GM23338 (cell line): Measurements from ENCODE around the gene RXFP1. TPM values are rescaled to one million over a fixed set of nuclear protein-coding genes. Genes with fewer than 3 reads are reported as not detected.

Source experiments
- ATAC-seq: fragments of 200-7000 bp; cut with Tn5 transposase; 3 replicates; pipeline ENCODE4 v1.9.1; 2020
- DNase-seq: peaks from one replicate; pipeline ENCODE4 v3.0.0-alpha.2; 2015; ENCODE audit warnings: low spot score
- H2AFZ ChIP-seq: fragments of 200-600 bp; sonication (generic); 2 replicates; pipeline ENCODE4 v1.8.0; 2016; ENCODE audit warnings: antibody characterized with exemption, mild to moderate bottlenecking, moderate library complexity
- H3F3A ChIP-seq: fragments of 200-600 bp; sonication (generic); replicated peaks from 2 replicates; pipeline ENCODE4 v1.8.0; 2017; ENCODE audit warnings: antibody characterized with exemption, mixed run types, low read depth
- H3K27ac ChIP-seq: fragments of 200-600 bp; sonication (generic); 2 replicates; pipeline ENCODE4 v1.6.1; 2016; ENCODE audit warnings: low read depth
- H3K27me3 ChIP-seq: fragments of 200-600 bp; sonication (generic); 2 replicates; pipeline ENCODE4 v1.8.0; 2016; ENCODE audit warnings: mild to moderate bottlenecking, mixed run types, moderate library complexity; ENCODE audit not compliant: insufficient read depth
- H3K36me3 ChIP-seq: fragments of 200-600 bp; sonication (generic); 2 replicates; pipeline ENCODE4 v1.8.0; 2016; ENCODE audit warnings: mild to moderate bottlenecking; ENCODE audit not compliant: insufficient read depth
- H3K4me1 ChIP-seq: fragments of 200-600 bp; sonication (generic); 2 replicates; pipeline ENCODE4 v1.8.0; 2016; ENCODE audit warnings: mild to moderate bottlenecking, moderate library complexity; ENCODE audit not compliant: insufficient read depth
- H3K4me2 ChIP-seq: fragments of 200-600 bp; sonication (generic); 2 replicates; pipeline ENCODE4 v1.7.1; 2017; ENCODE audit warnings: mixed run types
- H3K4me3 ChIP-seq: fragments of 200-600 bp; sonication (generic); 2 replicates; pipeline ENCODE4 v1.6.1; 2016; ENCODE audit warnings: mixed run types
- H3K79me2 ChIP-seq: fragments of 200-600 bp; sonication (generic); replicated peaks from 2 replicates; pipeline ENCODE4 v1.8.0; 2017; ENCODE audit warnings: mild to moderate bottlenecking; ENCODE audit not compliant: insufficient read depth
- H3K9me2 ChIP-seq: fragments of 200-600 bp; sonication (generic); 2 replicates; pipeline ENCODE4 v1.8.0; 2017; ENCODE audit not compliant: insufficient read depth
- H4K20me1 ChIP-seq: fragments of 200-600 bp; sonication (generic); replicated peaks from 2 replicates; pipeline ENCODE4 v1.8.0; 2017; ENCODE audit warnings: mild to moderate bottlenecking; ENCODE audit not compliant: insufficient read depth
- H3K27ac Mint-ChIP-seq: 2 replicates; pipeline ENCODE4 v1.8.0; 2020; ENCODE audit warnings: inconsistent platforms, mild to moderate bottlenecking, moderate library complexity, mixed read lengths
- H3K27me3 Mint-ChIP-seq: 3 replicates; pipeline ENCODE4 v1.8.0; 2022; ENCODE audit warnings: low read depth, mild to moderate bottlenecking, moderate library complexity, mixed read lengths, inconsistent platforms; ENCODE audit not compliant: insufficient read depth, poor library complexity
- H3K36me3 Mint-ChIP-seq: 3 replicates; pipeline ENCODE4 v1.8.0; 2021; ENCODE audit warnings: low read depth, mild to moderate bottlenecking, inconsistent platforms, moderate library complexity, mixed read lengths
- H3K4me1 Mint-ChIP-seq: 3 replicates; pipeline ENCODE4 v1.8.0; 2020; ENCODE audit warnings: mild to moderate bottlenecking, inconsistent platforms, mixed read lengths
- H3K4me3 Mint-ChIP-seq: 3 replicates; pipeline ENCODE4 v1.8.0; 2021; ENCODE audit warnings: moderate library complexity, mild to moderate bottlenecking, inconsistent platforms, mixed read lengths
- H3K9me3 Mint-ChIP-seq: 3 replicates; pipeline ENCODE4 v1.8.0; 2020; ENCODE audit warnings: moderate library complexity, mild to moderate bottlenecking, inconsistent platforms, mixed read lengths
- CREB1 ChIP-seq: fragments of 250-450 bp; sonication (Bioruptor Pico); IDR thresholded peaks from 2 replicates; pipeline ENCODE4 v1.5.0; 2020; ENCODE audit warnings: low read depth, mild to moderate bottlenecking, moderate library complexity
- ETS1 ChIP-seq: IDR thresholded peaks from 2 replicates; pipeline ENCODE4 v1.6.1; 2016; ENCODE audit warnings: antibody characterized with exemption
- EZH2 ChIP-seq: fragments of 200-600 bp; sonication (generic); IDR thresholded peaks from one replicate; pipeline ENCODE4 v1.8.0; 2017; ENCODE audit warnings: antibody characterized with exemption, mild to moderate bottlenecking, low read depth; ENCODE audit not compliant: unreplicated experiment
- STAT1 ChIP-seq: IDR thresholded peaks from one replicate; pipeline ENCODE4 v1.6.1; 2016; ENCODE audit warnings: antibody characterized with exemption; ENCODE audit not compliant: unreplicated experiment
- ZNF331 ChIP-seq: fragments of 250-450 bp; sonication (Bioruptor Pico); IDR thresholded peaks from 2 replicates; pipeline ENCODE4 v1.5.0; 2020; ENCODE audit warnings: low read depth, mild to moderate bottlenecking, moderate library complexity
- ZNF462 ChIP-seq: fragments of 250-450 bp; sonication (Bioruptor Pico); IDR thresholded peaks from 2 replicates; pipeline ENCODE4 v1.5.0; 2020; ENCODE audit warnings: mild to moderate bottlenecking, moderate library complexity
- polyA plus RNA-seq: library from polyadenylated mRNA; unstranded; fragments of >200 nt; fragmentation: Nextera tagmentation; extraction: Ambion mirVana; gene quantifications from 2 replicates; pipeline ENCODE4 v1.2.1, GENCODE V29; 2016
- total RNA-seq: library from RNA; depleted of rRNA; stranded (reverse); fragments of >200 nt; shearing (Covaris generic); gene quantifications from 2 replicates; pipeline ENCODE4 v1.2.3, GENCODE V29; 2014
- TF ChIP-seq, protein P1 (sequence below), 2 experiments: fragments of 200-600 bp in 1 of 2; sonication (generic) in 1 of 2; conservative IDR thresholded peaks; 2 replicates each; pipeline versions ENCODE4 v1.5.1 to v1.6.1; 2016 to 2017; ENCODE audit warnings: antibody characterized with exemption in 2 of 2, low read depth in 2 of 2, mild to moderate bottlenecking in 2 of 2, moderate library complexity in 1 of 2

Gene RXFP1
- total and polyA plus RNA-seq, 2 experiments from 2014 or later = 0.63 TPM; not detected in 1

GRCh38 chr4:158492391-158492790 is 29.3 kb upstream of the RXFP1 start:
- no peak for DNase-seq
- H3K4me3 Mint-ChIP-seq = no peak overlapping the region

DNA sequence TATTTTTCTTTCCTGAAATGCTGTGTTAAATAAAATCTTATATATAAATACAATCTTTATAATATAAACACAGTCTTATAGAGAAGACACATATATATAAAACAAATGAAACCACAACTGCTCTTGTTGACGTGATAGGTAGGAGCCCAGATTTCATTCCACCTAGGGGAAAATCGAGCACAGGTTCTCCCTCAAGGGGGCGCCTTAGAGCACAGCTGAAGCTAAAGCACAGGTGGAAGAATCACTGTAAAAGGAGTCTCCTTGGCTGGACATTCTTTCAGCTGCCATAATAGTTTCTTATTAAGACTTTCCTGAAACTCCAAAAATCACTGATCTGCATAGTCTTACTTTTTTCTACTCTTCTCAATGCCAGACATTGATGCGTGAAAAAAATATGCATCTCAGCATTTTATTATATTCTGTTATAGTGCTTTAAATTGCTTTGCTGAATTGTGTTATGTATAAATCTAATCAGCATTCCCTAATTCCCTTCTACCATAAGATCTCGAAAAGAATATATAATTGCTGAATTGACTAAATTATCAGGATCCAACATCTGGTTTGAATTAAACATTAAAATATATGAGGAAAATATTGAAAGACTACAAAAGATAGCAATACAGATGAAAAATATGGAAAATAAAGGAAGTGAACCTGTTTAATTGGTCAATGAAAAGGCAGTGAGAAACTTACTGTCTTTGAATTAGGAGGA is 25.5 kb upstream of the RXFP1 start:
- TF ChIP-seq ETS1 (no peak), ZNF462 (CRISPR knock-in tag) (no peak), ZNF331 (CRISPR knock-in tag) (no peak), STAT1 (no peak)
- TF ChIP-seq, protein P1, sequence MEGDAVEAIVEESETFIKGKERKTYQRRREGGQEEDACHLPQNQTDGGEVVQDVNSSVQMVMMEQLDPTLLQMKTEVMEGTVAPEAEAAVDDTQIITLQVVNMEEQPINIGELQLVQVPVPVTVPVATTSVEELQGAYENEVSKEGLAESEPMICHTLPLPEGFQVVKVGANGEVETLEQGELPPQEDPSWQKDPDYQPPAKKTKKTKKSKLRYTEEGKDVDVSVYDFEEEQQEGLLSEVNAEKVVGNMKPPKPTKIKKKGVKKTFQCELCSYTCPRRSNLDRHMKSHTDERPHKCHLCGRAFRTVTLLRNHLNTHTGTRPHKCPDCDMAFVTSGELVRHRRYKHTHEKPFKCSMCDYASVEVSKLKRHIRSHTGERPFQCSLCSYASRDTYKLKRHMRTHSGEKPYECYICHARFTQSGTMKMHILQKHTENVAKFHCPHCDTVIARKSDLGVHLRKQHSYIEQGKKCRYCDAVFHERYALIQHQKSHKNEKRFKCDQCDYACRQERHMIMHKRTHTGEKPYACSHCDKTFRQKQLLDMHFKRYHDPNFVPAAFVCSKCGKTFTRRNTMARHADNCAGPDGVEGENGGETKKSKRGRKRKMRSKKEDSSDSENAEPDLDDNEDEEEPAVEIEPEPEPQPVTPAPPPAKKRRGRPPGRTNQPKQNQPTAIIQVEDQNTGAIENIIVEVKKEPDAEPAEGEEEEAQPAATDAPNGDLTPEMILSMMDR (conservative IDR thresholded peaks at IDR 0.05; ENCODE audit: low read depth in 2 of 2) = peak; percentile 90 to 92
- Histone ChIP-seq H3K4me1 (no peaks in the 10 kb centered on the region), H3K27ac (no peak overlapping the region), H2AFZ (no peak overlapping the region), H3K9me2 (no peaks in the 10 kb centered on the region), H3F3A (no peaks in the 10 kb centered on the region), H3K4me3 (no peak overlapping the region), H4K20me1 (no peaks in the 10 kb centered on the region), H3K4me2 (no peak overlapping the region), H3K36me3 (no peaks in the 10 kb centered on the region), H3K79me2 (no peaks in the 10 kb centered on the region), H3K27me3 (no peaks in the 10 kb centered on the region)
- H3K27ac Mint-ChIP-seq = no peak overlapping the region
- peak; percentile 89 for DNase-seq
- no peaks in the 10 kb centered on the region for H3K4me1 Mint-ChIP-seq
- H3K4me3 Mint-ChIP-seq = no peak overlapping the region
- no peaks in the 10 kb centered on the region for H3K36me3 Mint-ChIP-seq
- peak; percentile 80 for ATAC-seq
- no peaks in the 10 kb centered on the region for H3K27me3 Mint-ChIP-seq
- H3K9me3 Mint-ChIP-seq = peaks cover 3% of the 10 kb centered on the region; the same call in 2 of the 3 replicates

More at GRCh38 chr4:158492391-158492790, 29.3 kb upstream of the RXFP1 start:
- peaks cover 11% of the 10 kb centered on the region; the same call in 2 of the 3 replicates for H3K9me3 Mint-ChIP-seq
- no peak overlapping the region; the same call in 1 of the 2 replicates for H2AFZ ChIP-seq
- H3K27ac Mint-ChIP-seq = no peak overlapping the region
- H3K79me2 ChIP-seq = no peaks in the 10 kb centered on the region
- H4K20me1 ChIP-seq = no peaks in the 10 kb centered on the region
- H3K27me3 ChIP-seq = no peaks in the 10 kb centered on the region
- H3K4me2 ChIP-seq = no peak overlapping the region
- TF ChIP-seq CREB1 = no peak
- TF ChIP-seq ZNF331 (CRISPR knock-in tag) = no peak
- TF ChIP-seq EZH2 = no peak
- no peak overlapping the region for H3K4me3 ChIP-seq
- H3K27ac ChIP-seq = no peak overlapping the region
- ATAC-seq = no peak
- no peaks in the 10 kb centered on the region for H3K9me2 ChIP-seq
- H3K27me3 Mint-ChIP-seq = no peaks in the 10 kb centered on the region
- no peaks in the 10 kb centered on the region for H3K4me1 Mint-ChIP-seq
- no peaks in the 10 kb centered on the region for H3F3A ChIP-seq
- no peaks in the 10 kb centered on the region for H3K4me1 ChIP-seq
- no peaks in the 10 kb centered on the region for H3K36me3 ChIP-seq
- no peaks in the 10 kb centered on the region for H3K36me3 Mint-ChIP-seq
